ENCODE results near the gene FAM110A. TPM values are rescaled to one million over a fixed set of nuclear protein-coding genes. Genes with fewer than 3 reads are reported as not detected.
"Not testable (repeated sequence)": the region's sequence is repeated elsewhere in the genome, so short reads cannot be mapped to it uniquely, and the experiment has no call there.

FAM110A gene
- polyA plus RNA-seq, 1 experiment: 4.2 TPM

DNA sequence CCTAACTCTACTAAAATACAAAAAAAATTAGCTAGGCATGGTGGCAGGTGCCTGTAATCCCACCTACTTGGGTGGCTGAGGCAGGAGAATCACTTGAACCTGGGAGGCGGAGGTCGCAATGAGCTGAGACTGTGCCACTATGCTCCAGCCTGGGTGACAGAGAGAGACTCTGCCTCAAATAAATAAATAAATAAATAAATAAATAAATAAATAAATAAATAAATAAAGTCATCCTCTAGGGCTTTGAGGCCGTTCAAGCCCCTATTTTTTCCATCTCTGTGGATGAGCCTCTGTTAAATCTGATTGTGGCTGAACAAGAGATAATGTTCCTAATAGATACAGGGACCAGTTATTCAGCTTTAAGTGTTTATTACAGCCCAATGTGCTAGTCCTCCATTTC lies 31.8 kb upstream of the FAM110A start:
- Histone ChIP-seq H3K27me3 (ENCODE audit: control insufficient read depth, insufficient read depth, low read length) (no peaks in the 10 kb centered on the region), H3K4me3 (ENCODE audit: low read depth, low read length) (no peak overlapping the region), H3K36me3 (ENCODE audit: control insufficient read depth, insufficient read depth, low read length) (no peaks in the 10 kb centered on the region)
- ChIA-PET CTCF (interaction anchor here (0.7 to 1.0 kb wide), 2 partner anchors 16 to 712 kb away, joined by 3 read pairs; no protein-coding TSS in a partner anchor), POLR2A (no interaction called here)
- TF ChIP-seq CTCF (IDR thresholded peaks at IDR 0.05; ENCODE audit: insufficient read depth, low read depth, low read length): no peak
- DNase-seq (ENCODE audit: low read depth): no peak

DNA sequence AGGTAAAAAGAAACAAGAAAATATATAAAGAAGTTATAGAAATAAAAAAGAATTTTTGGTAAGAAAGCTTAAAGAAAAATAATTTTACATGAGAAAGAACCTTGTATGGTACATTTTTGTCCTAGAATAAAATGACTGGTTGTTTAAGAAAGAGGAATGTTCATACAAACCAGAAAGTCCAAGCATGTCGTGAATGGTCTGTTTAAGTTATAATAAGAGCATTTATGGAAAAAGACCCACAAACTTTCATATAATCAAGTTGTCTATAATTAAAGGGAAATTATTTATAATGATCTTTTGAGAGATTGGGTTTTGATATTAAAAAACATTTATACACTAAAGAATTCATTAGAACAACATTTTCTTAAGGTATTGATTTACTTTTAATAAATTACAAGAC lies 27.8 kb upstream of the FAM110A start:
- TF ChIP-seq CTCF (IDR thresholded peaks at IDR 0.05; ENCODE audit: insufficient read depth, low read depth, low read length): no peak
- Histone ChIP-seq H3K36me3 (ENCODE audit: control insufficient read depth, insufficient read depth, low read length) (no peaks in the 10 kb centered on the region), H3K27me3 (ENCODE audit: control insufficient read depth, insufficient read depth, low read length) (no peaks in the 10 kb centered on the region), H3K4me3 (ENCODE audit: low read depth, low read length) (no peak overlapping the region)
- ChIA-PET CTCF (interaction anchor here (0.9 to 1.8 kb wide), 2 partner anchors 11 to 151 kb away, joined by 5 read pairs; no protein-coding TSS in a partner anchor), POLR2A (no interaction called here)
- no peak for DNase-seq (ENCODE audit: low read depth)

DNA sequence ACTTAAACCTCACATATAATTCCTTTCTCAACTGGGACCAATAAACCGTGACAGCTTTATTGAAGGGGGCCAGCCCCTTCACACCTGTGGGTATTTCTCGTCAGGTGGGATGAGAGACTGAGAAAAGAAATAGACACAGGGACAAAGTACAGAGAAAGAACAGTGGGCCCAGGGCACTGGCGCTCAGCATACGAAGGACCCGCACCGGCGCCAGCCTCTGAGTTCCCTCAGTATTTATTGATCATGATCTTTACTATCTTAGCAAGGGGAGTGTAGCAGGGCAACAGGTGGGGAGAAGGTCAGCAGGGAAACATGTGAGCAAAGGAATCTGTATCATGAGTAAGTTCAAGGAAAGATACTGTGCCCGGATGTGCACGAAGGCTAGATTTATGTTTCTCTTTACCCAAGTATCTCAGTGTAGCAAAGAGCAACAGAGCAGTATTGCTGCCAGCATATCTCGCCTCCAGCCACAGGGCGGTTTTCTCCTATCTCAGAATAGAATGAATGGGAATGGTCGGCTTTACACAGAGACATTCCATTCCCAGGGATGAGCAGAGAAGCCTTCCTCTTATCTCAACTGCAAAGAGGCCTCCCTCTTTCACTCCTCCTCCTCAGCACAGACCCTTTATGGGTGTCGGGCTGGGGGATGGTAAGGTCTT lies 21.6 kb upstream of the FAM110A start:
- CTCF ChIA-PET; H3K27me3 ChIP-seq (ENCODE audit: control insufficient read depth, insufficient read depth, low read length); H3K36me3 ChIP-seq (ENCODE audit: control insufficient read depth, insufficient read depth, low read length); H3K4me3 ChIP-seq (ENCODE audit: low read depth, low read length); DNase-seq (ENCODE audit: low read depth); POLR2A ChIA-PET: not testable (repeated sequence)

GRCh38 chr20:812435-812814 lies 21.1 kb upstream of the FAM110A start:
- H3K27me3 ChIP-seq (ENCODE audit: control insufficient read depth, insufficient read depth, low read length); H3K4me3 ChIP-seq (ENCODE audit: low read depth, low read length); DNase-seq (ENCODE audit: low read depth); H3K36me3 ChIP-seq (ENCODE audit: control insufficient read depth, insufficient read depth, low read length); POLR2A ChIA-PET: not testable (repeated sequence)
- CTCF ChIA-PET: interaction anchor here (9.6 kb wide), 1 partner anchor 143 kb away, joined by 318 read pairs; no protein-coding TSS in a partner anchor

DNA sequence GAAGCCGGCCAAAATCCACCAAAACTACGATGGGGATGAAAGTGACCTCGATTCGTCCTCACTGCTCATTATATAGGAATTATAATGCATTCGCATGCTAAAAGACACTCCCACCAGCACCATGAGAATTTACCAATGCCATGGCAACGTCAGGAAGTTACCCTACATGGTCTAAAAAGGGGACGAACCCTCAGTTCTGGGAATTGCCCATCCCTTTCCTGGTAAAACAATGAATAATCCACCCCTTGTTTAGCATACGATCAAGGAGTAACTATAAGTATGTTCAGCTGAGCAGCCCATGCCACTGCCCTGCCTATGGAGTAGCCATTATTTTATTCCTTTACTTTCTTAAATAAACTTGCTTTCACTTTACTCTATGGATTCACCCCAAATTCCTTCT lies 20.1 kb upstream of the FAM110A start:
- no peak for DNase-seq (ENCODE audit: low read depth)
- CTCF ChIA-PET: interaction anchor here (9.6 kb wide), 1 partner anchor 142 kb away, joined by 318 read pairs; no protein-coding TSS in a partner anchor
- Histone ChIP-seq H3K36me3 (ENCODE audit: control insufficient read depth, insufficient read depth, low read length) (no peaks in the 10 kb centered on the region), H3K4me3 (ENCODE audit: low read depth, low read length) (no peak overlapping the region), H3K27me3 (ENCODE audit: control insufficient read depth, insufficient read depth, low read length) (no peaks in the 10 kb centered on the region)
- no peak for TF ChIP-seq CTCF (IDR thresholded peaks at IDR 0.05; ENCODE audit: insufficient read depth, low read depth, low read length)
- POLR2A ChIA-PET: no interaction called here

GRCh38 chr20:815226-815625 lies 18.3 kb upstream of the FAM110A start:
- Histone ChIP-seq H3K36me3 (ENCODE audit: control insufficient read depth, insufficient read depth, low read length) (no peaks in the 10 kb centered on the region), H3K27me3 (ENCODE audit: control insufficient read depth, insufficient read depth, low read length) (no peaks in the 10 kb centered on the region), H3K4me3 (ENCODE audit: low read depth, low read length) (no peak overlapping the region)
- ChIA-PET POLR2A (no interaction called here), CTCF (interaction anchor here (0.7 to 9.6 kb wide), 15 partner anchors 7 to 398 kb away, joined by 3 to 318 read pairs (median 4); no protein-coding TSS in a partner anchor)
- no peak for TF ChIP-seq CTCF (IDR thresholded peaks at IDR 0.05; ENCODE audit: insufficient read depth, low read depth, low read length)
- no peak for DNase-seq (ENCODE audit: low read depth)
